Measurements from ENCODE around the gene CHCHD6.

The CHCHD6 gene

GRCh38 chr3:126938520-126939337 is 234.7 kb downstream of the CHCHD6 start:
- Mint-ChIP-seq H3K4me1 (ENCODE audit: low read depth in 2 of 2) (peaks cover 0 to under 1% of the 10 kb centered on the region in 2 donors), H3K27me3 (no peaks in the 10 kb centered on the region), H3K36me3 (ENCODE audit: insufficient read depth) (no peaks in the 10 kb centered on the region), H3K4me3 (no peak overlapping the region), H3K9me3 (no peaks in the 10 kb centered on the region), H3K27ac (no peak overlapping the region)
- ATAC-seq (replicated peaks) (no peak), DNase-seq (no peak)

GRCh38 chr3:126939338-126939718 is 235.3 kb downstream of the CHCHD6 start:
- H3K27ac Mint-ChIP-seq: no peak overlapping the region
- H3K36me3 Mint-ChIP-seq (ENCODE audit: insufficient read depth): no peaks in the 10 kb centered on the region
- peaks cover 0 to 3% of the 10 kb centered on the region in 2 donors for H3K4me1 Mint-ChIP-seq (ENCODE audit: low read depth in 2 of 2)
- H3K9me3 Mint-ChIP-seq: no peaks in the 10 kb centered on the region
- H3K27me3 Mint-ChIP-seq: no peaks in the 10 kb centered on the region
- no peak for DNase-seq
- no peak overlapping the region for H3K4me3 Mint-ChIP-seq
- no peak for ATAC-seq (replicated peaks)

- no peak for ATAC-seq (replicated peaks)
- H3K27me3 Mint-ChIP-seq: no peaks in the 10 kb centered on the region
- no peak overlapping the region for H3K4me3 Mint-ChIP-seq
- no peak for DNase-seq
- no peaks in the 10 kb centered on the region for H3K9me3 Mint-ChIP-seq
- H3K27ac Mint-ChIP-seq: no peak overlapping the region
- no peaks in the 10 kb centered on the region for H3K36me3 Mint-ChIP-seq (ENCODE audit: insufficient read depth)
- H3K4me1 Mint-ChIP-seq (ENCODE audit: low read depth in 2 of 2): peaks cover 0 to 3% of the 10 kb centered on the region in 2 donors
Measured at GRCh38 chr3:126939733-126940132, 235.7 kb downstream of the CHCHD6 start.

GRCh38 chr3:126941721-126942270 is 237.8 kb downstream of the CHCHD6 start:
- Mint-ChIP-seq H3K4me3 (no peak overlapping the region), H3K27me3 (no peaks in the 10 kb centered on the region), H3K27ac (no peak overlapping the region), H3K9me3 (no peaks in the 10 kb centered on the region), H3K4me1 (ENCODE audit: low read depth in 2 of 2) (peaks cover 0 to 3% of the 10 kb centered on the region in 2 donors), H3K36me3 (ENCODE audit: insufficient read depth) (no peaks in the 10 kb centered on the region)
- ATAC-seq (replicated peaks) (no peak), DNase-seq (no peak)

GRCh38 chr3:126944089-126944965 is 240.3 kb downstream of the CHCHD6 start:
- Mint-ChIP-seq H3K27ac (peak overlapping the region in 1 of 2 donors; percentile 84), H3K4me1 (ENCODE audit: low read depth in 2 of 2) (peaks cover 3 to 9% of the 10 kb centered on the region in 2 donors), H3K36me3 (ENCODE audit: insufficient read depth) (peaks cover 4% of the 10 kb centered on the region), H3K27me3 (no peaks in the 10 kb centered on the region), H3K9me3 (no peaks in the 10 kb centered on the region), H3K4me3 (no peak overlapping the region)
- no peak for ATAC-seq (replicated peaks)
- no peak for DNase-seq

GRCh38 chr3:126945171-126945721 is 241.2 kb downstream of the CHCHD6 start:
- H3K27ac Mint-ChIP-seq: no peak overlapping the region
- no peak for ATAC-seq (replicated peaks)
- peaks cover 3 to 9% of the 10 kb centered on the region in 2 donors for H3K4me1 Mint-ChIP-seq (ENCODE audit: low read depth in 2 of 2)
- no peak for DNase-seq
- H3K27me3 Mint-ChIP-seq: no peaks in the 10 kb centered on the region
- H3K4me3 Mint-ChIP-seq: no peak overlapping the region
- no peaks in the 10 kb centered on the region for H3K9me3 Mint-ChIP-seq
- peaks cover 4% of the 10 kb centered on the region for H3K36me3 Mint-ChIP-seq (ENCODE audit: insufficient read depth)

GRCh38 chr3:126945891-126946290 is 241.9 kb downstream of the CHCHD6 start:
- Mint-ChIP-seq H3K9me3 (no peaks in the 10 kb centered on the region), H3K27me3 (no peaks in the 10 kb centered on the region), H3K4me1 (ENCODE audit: low read depth in 2 of 2) (peaks cover 3 to 9% of the 10 kb centered on the region in 2 donors), H3K36me3 (ENCODE audit: insufficient read depth) (peaks cover 4% of the 10 kb centered on the region), H3K27ac (no peak overlapping the region), H3K4me3 (no peak overlapping the region)
- DNase-seq: no peak
- ATAC-seq (replicated peaks): no peak

GRCh38 chr3:126946405-126946804 is 242.4 kb downstream of the CHCHD6 start:
- no peaks in the 10 kb centered on the region for H3K9me3 Mint-ChIP-seq
- no peak for ATAC-seq (replicated peaks)
- DNase-seq: no peak
- no peaks in the 10 kb centered on the region for H3K27me3 Mint-ChIP-seq
- peaks cover 3 to 9% of the 10 kb centered on the region in 2 donors for H3K4me1 Mint-ChIP-seq (ENCODE audit: low read depth in 2 of 2)
- H3K36me3 Mint-ChIP-seq (ENCODE audit: insufficient read depth): peaks cover 4% of the 10 kb centered on the region
- H3K27ac Mint-ChIP-seq: no peak overlapping the region
- H3K4me3 Mint-ChIP-seq: no peak overlapping the region

- DNase-seq (no peak), ATAC-seq (replicated peaks) (no peak)
- peaks cover 3 to 9% of the 10 kb centered on the region in 2 donors for H3K4me1 Mint-ChIP-seq (ENCODE audit: low read depth in 2 of 2)
- peaks cover 4% of the 10 kb centered on the region for H3K36me3 Mint-ChIP-seq (ENCODE audit: insufficient read depth)
- H3K27me3 Mint-ChIP-seq: no peaks in the 10 kb centered on the region
- H3K9me3 Mint-ChIP-seq: no peaks in the 10 kb centered on the region
- H3K4me3 Mint-ChIP-seq: no peak overlapping the region
- no peak overlapping the region for H3K27ac Mint-ChIP-seq
Measured at GRCh38 chr3:126947429-126947828, 243.4 kb downstream of the CHCHD6 start.

GRCh38 chr3:126948980-126949535 is 245.0 kb downstream of the CHCHD6 start:
- Mint-ChIP-seq H3K27ac (no peak overlapping the region), H3K4me1 (ENCODE audit: low read depth in 2 of 2) (peaks cover 3 to 6% of the 10 kb centered on the region in 2 donors), H3K4me3 (no peak overlapping the region), H3K9me3 (no peaks in the 10 kb centered on the region), H3K27me3 (no peaks in the 10 kb centered on the region), H3K36me3 (ENCODE audit: insufficient read depth) (peaks cover 4% of the 10 kb centered on the region)
- DNase-seq (no peak), ATAC-seq (replicated peaks) (no peak)

GRCh38 chr3:126951561-126951960 is 247.5 kb downstream of the CHCHD6 start:
- no peak overlapping the region for H3K27ac Mint-ChIP-seq
- no peak overlapping the region for H3K4me3 Mint-ChIP-seq
- H3K36me3 Mint-ChIP-seq (ENCODE audit: insufficient read depth): peaks cover 4% of the 10 kb centered on the region
- ATAC-seq (replicated peaks): no peak
- no peaks in the 10 kb centered on the region for H3K27me3 Mint-ChIP-seq
- H3K4me1 Mint-ChIP-seq (ENCODE audit: low read depth in 2 of 2): peaks cover 6 to 7% of the 10 kb centered on the region in 2 donors
- no peak for DNase-seq
- H3K9me3 Mint-ChIP-seq: no peaks in the 10 kb centered on the region

GRCh38 chr3:126952261-126952982 is 248.4 kb downstream of the CHCHD6 start:
- DNase-seq: no peak
- no peaks in the 10 kb centered on the region for H3K27me3 Mint-ChIP-seq
- peaks cover 3 to 4% of the 10 kb centered on the region in 2 donors for H3K4me1 Mint-ChIP-seq (ENCODE audit: low read depth in 2 of 2)
- H3K27ac Mint-ChIP-seq: no peak overlapping the region
- H3K9me3 Mint-ChIP-seq: no peaks in the 10 kb centered on the region
- H3K36me3 Mint-ChIP-seq (ENCODE audit: insufficient read depth): peaks cover 4% of the 10 kb centered on the region
- ATAC-seq (replicated peaks): no peak
- no peak overlapping the region for H3K4me3 Mint-ChIP-seq
